ENCODE results near the gene RERE.

The RERE gene

DNA sequence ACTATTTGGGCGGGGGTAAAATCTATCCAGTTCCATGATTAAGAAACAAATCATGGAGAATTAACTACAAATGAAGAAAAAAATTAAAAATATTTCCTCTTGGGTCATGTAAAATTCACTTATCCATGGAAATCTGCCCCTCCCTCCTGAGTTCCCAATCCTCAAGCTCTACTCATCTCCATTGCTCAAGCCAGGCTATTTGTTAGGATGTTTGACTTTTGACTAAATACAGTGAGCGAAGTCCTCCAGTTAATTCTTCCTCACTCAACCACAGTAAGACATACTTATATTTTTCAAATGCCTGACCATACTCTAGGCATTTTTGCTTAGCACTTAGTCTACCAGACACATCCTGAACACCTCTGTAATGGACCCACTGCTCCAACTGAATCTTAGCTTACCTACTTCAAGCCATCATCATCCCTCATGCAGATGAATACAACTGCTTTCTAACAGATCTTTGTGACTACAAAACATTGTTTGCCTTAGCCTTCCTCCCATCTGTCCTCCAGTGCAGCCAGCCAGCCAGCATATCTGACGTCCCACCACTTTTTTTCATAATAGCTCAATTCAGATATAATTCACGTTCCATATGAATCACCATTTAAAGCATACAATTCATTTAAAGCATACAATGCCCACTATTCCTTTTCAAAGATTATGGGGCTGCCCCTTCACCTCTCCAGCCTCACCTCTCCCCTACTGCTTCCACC, 154.2 kb downstream of the RERE start:
- no peak for DNase-seq

DNA sequence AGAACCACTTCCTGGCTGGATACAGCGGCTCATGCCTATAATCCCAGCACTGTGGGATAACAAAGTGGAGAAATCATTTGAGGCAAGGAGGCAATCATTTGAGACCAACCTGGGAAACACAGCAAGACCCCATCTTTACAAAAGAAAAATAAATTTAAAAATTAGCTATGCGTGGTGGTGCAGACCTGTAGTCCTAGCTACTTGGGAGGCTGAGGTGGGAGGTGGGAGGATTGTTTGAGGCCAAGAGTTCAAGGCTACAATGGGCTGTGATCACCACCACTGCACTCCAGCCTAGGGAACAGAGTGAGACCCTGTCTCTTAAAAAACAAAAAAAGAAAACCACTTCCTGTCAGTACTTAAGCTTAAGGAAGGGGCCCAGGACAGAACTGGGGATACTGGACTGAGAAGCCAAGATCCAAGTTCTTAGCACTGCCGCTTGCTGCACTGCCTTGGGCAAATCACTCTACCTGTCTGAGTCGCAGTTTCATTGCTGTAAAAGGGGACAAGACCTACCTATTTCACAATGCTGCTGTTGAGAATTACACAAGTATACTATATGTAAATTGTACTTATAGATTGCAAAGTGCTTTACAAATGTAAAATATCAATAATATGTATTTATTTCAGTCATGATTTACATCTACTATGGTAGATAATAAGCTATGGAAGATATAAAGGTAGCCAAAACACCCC, 154.9 kb downstream of the RERE start:
- no peak for DNase-seq

DNA sequence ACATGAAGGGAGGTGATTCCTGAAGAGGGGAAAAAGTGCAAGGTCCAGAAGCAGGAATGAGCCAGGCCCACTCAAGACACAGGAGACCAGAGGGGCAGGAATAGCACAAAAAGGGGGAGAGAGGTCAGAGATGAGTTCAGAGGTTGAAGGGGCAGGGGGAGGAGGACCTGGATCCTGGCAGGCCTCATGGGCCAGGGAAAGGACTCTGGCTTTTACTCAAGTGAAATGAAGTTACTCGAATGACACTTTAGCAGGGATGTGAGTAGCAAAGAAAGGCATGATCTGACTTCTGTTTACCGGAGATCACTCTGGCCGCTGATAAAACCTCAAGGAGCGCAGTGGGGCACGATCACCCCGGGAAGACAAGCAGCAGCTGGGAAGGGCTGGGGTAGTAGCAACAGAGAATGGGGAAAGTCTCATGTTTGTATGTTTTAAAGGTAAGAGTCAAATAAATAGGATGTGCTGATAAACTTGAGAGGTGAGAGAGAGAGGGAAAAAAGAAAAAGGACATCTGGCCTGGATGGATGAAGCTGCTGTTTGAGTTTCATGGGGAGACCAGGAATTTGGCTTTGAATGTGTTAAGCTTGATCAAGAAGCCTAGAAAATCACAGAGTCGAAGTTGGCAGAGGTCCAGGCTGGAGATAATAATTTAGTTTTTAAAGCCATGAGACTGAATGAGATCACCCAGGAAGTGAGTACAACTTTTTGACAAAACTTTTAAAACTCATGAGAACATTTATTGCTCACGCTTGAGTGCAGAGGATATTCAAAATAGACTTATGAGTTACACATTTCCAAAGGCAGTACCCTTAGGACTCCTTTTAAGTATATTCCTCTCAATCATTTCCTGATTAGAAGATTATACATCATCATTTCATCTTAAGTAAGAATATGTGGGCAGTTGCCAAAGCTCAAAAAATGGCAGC, 156.0 kb downstream of the RERE start:
- DNase-seq = peak; percentile 40

DNA sequence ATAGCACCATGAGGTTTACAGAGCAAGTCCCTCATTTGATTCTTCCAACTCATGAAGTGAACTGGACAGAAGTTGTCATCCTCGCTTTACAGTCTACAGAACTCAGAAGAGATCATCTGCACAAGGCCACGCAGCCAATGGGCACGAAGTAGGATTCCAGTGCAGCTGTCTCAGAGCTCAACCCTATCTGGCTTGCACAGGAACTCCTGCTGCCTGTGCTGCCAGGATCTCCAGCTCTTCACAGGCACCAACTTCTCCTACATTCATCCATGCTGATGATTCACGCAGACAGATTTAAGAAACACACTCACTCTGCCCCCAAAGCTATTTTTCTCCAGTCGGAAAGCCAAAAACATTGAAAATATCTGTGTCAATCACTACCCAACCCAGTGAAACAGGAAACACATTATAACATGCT, 157.0 kb downstream of the RERE start:
- DNase-seq = peak; percentile 22 to 35

DNA sequence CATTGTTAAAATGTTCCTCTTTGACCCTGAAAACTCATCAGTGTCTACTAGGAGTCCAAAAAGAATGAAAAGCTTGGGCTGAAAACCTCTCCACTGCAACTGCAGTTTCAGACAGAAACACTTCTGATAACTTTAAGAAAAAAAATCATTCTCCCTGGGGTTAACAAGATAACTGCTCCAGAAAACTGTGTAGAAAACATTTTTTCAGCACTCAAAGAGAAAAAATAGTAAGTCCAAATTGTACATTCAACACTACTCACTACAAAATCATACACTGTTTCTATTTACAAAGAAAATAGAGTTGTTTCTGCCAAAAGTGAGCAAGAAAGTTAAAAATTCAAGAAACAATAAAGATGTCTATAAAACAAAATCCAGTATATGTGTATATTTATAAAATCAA, 157.8 kb downstream of the RERE start:
- no peak for DNase-seq

DNA sequence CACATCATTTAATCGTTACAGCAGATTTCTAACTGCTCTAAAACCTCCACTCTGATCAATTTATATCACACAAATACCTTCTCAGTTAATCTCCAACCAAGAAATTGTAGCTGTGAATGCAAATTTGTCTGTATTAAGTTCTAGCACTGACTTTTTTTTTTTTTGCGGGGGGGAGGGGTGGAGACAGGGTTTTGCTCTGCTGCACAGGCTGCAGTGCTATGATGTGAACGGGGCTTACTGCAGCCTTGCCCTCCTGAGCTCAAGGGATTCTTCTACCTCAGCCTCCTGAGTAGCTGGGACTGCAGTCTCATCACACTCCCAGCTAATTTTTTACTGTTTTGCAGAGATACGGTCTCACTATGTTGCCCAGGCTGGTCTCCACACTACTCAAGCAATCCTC, 163.6 kb downstream of the RERE start:
- DNase-seq = no peak

DNA sequence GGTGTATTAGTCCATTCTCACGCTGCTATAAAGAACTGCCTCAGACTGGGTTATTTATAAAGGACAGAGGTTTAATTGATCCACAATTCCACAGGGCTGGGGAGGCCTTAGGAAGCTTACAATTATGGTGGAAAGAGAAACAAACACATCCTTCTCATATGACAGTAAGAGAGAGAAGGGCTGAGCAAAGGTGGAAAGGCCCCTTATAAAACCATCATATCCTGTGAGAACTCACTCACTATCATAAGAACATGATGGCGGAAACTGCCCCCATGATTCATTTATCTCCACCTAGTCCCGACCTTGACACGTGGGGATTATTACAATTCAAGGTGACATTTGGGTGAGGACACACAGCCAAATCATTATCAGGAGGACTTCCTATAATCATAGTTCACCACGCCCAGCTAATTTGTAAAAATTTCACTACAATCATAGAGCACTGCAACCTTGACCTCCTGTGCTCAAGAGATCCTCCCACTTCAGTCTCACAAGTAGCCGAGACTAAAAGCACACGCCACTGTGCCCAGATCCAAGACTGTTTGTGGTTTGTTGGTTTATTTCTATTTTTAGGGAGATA, 164.9 kb downstream of the RERE start:
- DNase-seq = no peak

DNA sequence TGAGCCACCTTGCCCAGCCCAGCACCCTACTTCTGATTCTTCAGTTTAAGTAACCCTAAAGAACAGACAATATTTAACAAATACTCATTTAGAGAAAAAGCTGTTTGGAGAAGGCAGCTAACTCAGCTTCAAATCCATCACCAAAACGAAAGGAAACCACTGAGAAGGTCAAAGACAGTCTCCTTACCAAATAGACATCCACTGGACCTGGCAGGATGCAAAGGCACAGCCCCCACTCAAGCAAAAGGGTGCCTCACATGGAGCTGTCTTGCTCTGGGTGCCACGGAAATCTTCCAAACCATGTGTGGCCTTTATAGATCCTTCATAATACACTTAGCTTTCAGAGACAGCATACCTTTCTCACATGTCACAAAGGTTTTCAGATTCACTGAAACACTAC, 165.5 kb downstream of the RERE start:
- no peak for DNase-seq

DNA sequence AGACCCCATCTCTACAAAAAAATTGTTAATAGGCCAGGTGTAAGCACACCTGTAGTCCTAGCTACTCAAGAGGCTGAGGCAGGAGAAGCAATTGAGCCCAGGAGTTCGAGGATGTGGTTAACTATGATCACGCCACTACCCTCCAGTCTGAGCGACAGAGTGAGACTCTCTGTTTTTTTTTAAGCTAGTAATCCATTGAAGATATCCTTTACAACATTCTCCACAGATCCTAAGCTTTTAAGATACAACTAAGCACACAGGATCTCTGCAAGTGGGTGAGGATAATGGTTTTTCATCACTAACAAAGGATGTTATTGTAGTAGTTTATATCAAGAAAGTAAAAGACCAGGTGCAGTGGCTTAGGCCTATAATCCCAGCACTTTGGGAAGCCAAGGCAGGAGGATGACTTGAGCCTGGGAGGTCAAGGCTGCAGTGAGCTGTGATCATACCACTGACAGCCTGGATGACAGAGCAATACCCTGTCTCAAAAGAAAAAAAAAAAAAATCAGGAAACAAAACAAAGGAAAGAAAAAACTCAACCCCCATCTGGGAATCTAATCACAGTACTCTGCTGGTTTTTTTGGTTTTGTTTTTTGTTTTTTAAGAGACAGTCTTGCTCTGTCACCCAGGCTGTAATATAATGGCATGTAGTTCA, 166.1 kb downstream of the RERE start:
- DNase-seq = no peak

DNA sequence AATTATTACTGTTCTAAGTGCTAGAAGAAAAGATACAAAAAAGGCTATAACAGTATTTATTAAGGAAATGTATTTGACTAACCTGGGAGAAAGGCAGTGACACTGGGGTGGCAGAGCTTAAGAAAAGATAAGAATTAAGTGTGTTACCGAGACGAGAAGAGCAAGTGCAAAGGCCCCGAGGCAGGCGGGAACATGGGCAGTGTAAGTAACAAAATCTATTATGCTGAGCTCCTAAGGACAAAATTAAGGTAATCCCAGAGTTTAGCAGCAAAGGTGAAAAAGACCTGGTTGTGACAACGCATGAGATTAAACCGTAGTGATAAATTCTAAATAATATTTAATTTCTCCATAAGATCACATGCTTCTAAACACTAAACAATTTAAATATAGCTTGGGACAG, 167.6 kb downstream of the RERE start:
- no peak for DNase-seq

DNA sequence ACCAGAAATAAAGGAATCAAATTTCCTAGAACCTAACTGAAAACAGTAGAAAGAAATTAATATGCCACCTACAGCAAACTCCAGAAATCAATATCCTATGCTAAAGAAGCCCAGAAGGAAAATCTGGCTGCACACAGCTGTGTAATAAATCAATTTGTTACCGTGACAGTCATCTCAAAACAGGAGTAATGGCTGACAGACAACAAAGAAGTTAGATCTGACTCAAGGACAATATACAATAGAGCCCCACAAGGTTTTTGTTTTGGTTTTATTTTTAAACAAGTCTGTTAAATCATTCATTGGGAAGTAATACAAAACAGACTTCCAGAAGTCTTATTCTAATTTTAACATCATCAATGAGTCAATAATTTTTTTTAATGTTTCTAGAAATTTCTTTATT, 168.4 kb downstream of the RERE start:
- DNase-seq = no peak

DNA sequence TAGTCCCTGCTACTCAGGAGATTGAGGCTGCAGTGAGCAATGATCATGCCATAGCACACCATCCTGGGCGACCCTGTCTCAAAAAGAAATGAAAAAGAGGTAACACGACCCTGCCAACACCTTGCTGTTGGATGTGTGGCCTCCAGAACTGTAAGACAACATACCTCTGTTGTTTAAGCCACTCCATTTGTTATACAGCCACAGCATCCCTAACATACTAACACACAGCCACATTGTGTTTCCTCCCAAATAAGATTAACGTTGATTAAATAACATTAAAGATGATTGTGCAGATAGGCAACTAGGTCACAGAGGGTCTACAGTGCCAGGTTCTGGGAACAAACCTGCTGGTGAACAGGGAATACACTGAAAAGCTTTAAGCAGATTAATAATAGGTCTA, 170.4 kb downstream of the RERE start:
- DNase-seq = no peak

DNA sequence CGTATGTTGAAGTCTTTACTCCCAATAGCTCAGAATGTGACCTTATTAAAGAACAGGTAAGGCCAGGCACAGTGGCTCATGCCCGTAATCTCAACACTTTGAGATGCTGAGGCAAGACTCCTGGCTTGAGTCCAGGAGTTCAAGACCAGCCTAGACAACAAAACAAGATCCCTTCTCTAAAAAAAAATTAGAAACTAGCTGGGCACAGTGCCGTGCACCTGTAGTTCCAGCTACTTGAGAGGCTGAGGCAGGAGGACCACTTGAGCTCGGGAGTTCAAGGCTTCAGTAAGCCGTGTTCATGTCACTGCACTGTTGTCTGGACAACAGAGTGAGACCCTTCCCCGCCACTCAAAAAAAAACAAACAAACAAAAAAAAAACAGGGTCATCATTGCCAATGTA, 171.3 kb downstream of the RERE start:
- DNase-seq = no peak

DNA sequence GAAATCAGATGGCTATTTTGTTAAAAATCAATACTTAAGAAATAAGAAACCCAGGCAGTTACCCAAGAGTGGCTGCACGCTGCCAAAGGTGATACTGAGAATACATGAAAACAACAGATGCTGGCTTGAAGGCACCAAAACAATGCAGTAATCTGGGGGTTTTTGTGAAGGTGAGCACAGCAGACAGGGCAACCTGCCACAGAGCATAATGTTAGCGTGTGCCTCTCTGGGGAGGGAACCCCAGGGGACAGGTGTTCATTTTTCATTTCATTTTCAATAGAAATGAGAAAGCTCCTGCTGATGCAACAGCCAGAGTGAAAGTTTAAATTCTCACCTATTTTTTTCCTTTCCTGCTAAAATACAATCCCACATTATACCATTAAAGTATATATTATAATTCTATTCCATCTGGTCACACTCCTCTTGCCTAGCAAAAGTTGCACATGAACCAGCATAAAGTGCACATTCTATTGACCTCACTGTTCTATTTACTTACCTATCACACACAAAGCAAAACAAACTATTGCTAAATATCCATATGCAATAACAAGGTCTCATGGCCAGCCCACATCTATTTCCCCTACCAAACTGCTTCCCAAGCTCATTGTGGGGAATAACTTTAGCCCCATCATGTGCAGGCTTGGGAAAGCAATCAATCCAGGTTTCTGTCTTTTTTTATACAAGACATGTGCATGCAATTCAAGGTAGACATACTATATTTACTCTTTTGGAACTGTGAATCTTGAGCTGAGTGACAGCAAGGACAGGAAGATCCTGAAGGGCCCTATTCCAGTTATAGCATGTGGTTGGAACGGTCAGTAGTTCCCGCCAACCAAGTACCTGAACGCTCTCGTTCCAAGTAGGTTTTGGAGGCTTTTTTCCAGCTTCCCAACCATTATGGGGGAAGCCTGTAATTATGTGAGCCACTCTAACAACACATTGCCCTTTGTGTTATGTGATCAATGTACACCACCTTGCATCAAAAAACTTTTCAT, 173.6 kb downstream of the RERE start:
- no peak for DNase-seq

DNA sequence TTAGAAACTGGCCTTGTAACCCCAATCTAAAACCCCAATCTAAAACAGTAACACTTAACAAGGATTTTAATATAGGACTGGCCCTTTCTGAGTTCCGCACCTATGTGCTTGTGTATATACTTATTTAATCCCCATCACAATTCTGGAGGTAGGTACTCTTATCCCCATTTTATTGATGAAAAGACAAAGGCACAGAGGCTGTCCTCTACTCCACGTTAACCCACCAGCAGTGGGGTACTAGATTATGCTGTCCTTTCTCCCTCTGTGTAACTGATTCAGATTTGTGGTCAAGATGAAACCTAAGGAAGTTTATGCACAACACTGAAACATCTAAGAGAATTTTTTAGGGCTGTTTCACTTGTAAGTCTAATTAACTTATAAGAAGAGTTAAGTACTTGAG, 175.3 kb downstream of the RERE start:
- no peak for DNase-seq

DNA sequence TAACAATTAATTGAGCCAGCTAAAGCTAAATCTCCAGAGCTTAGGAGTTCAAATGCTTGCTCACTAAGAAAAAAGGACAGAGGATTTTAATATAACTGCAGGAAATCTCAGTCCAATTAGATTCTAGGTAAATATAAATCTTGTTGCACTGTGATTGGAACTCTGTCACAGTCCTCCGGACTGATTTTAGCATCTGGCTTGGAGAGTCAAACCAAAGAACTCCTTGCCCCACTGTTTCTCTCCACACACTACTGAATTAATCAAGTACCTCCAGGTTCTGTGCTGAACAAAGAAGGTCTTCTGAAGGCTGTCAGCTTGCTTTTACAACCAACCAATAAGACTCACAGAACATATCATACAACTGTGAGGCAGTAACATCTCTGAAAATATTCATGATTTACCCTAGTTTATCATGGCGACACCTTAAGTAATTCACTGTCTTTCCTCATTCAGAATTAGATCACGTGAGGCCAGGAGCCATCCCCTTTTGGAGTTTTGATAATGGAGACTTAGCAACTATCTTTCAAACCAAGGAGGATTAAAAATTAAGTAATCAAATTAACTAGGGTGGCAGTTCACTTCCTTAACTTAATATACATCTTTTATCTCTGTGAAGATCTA, 176.0 kb downstream of the RERE start:
- DNase-seq = no peak

DNA sequence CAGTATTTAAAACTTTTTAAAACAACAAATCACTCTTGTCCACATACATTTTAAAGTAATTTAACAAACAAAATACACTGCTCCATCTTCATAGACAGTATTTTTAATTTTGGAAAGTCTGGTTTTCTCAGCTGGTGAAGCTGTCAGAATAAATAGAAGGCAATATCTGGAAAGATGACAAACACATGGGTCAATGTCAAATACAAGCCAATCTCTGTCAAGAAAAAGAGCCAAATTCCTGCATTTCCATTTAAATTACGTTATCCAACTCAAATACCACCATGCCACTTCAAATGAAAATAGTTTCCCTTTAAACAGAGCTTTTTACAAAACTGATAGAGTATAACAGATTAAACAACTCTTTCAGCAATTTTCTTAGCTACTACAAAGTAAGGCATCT, 176.5 kb downstream of the RERE start:
- no peak for DNase-seq

DNA sequence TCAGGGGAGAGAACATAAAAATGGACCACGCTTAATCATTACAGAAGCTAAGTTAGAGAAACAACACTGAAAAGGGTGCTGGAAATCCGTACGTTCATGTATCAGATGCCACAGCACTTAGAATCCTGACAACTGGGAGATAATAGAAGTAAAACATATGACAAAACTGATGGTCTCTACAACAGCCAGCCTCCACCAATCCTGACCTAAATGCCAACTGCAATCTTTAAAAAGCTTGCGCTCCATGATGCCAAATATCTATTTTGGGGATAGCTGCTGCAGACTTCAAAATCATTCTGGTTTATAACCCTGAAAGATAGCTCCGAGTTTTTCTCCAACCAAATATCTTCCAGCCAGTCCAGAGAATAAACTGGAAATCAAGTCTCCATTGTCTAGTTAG, 178.3 kb downstream of the RERE start:
- DNase-seq = no peak

DNA sequence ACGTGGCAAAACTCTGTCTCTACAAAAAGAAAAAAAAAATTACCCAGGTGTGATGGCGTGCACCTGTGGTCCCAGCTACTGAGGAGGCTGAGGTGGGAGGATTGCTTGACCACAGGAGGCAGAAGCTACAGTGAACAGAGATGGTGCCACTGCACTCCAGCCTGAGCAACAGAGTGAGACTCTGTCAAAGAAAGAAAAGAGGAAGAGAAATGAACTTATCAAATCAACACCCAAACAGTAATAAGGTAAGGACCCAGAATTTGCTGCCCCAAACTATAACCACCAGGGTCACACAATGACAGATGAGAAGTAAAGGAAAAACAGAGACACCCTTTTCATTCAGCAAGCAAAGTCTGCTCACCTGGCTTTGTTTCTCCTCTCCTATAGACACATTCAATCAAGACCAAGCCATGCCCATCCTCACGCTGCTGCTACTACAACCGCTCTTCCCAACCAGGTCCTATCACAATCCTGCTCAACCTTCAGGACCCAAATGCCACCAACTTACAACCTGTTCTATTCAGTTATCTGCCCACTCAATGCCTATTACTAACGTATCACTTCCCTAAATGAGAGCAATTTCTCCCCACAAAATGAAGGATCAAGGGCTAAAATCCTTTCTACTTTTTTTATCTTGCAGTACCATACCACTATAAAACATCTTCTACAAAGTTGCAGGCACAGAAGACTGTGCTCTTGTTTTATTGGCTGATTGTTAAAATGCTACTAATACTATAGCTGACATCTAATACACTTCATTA, 183.5 kb downstream of the RERE start:
- DNase-seq = no peak

DNA sequence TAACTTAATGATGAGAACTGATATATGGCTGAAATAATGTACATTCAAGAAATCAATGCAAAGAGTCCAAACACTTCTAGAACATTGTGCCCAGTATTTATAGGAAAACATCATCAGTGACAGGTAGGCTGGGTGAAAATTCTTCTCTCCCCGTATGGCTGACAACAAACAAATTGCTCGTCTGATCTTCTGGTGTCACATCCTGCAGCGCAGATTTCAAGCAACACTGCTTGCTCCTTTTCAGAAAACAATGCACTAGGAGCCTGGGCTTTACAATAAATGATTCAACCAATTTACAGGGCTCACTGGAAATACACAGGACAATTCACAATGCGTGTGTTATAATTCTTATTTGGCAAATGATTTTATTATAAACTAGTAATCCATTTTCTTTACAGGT, 185.3 kb downstream of the RERE start:
- no peak for DNase-seq

All from inflammatory macrophage (primary cell).